Cardiac septum (tissue), 1 donor: ENCODE results near the gene CHMP1A. TPM values are rescaled to one million over a fixed set of nuclear protein-coding genes. Genes with fewer than 3 reads are reported as not detected.
A peak's percentile ranks its signal among the peaks of the same experiment; 100 is the strongest.
"Not testable (repeated sequence)": the region's sequence is repeated elsewhere in the genome, so short reads cannot be mapped to it uniquely, and the experiment has no call there.

Experiments
- DNase-seq: peaks from one replicate; pipeline ENCODE4 v3.0.0-alpha.2; 2020; ENCODE audit warnings: low spot score
- intact Hi-C: fragments of 100-400 bp; cut with DNase I; formaldehyde crosslinking; loops from one replicate; pipeline ENCODE4 v1.14.0; 2022
- long read RNA-seq: library from polyadenylated mRNA; unstranded; transcript quantifications from one replicate; pipeline ENCODE4 v2.0.0, GENCODE V29; 2021
- total RNA-seq: library from RNA; stranded (reverse); fragmentation: NEBNext Ultra II Directional; extraction: Animal tissue kit (Norgen Biotek cat#: 25700); gene quantifications from one replicate; pipeline ENCODE4 v1.2.1, GENCODE V29; 2021
- donor health status: DM: no; HTN: no; CAD: no.

Gene CHMP1A
- 46.0 TPM for total RNA-seq
- long read RNA-seq, transcript CHMP1A-202 (6 exons, 2,295 nt): major isoform, 8 of 137 reads
- long read RNA-seq, partial matches to known transcripts: 2 of 137 reads
- long read RNA-seq, other reads (novel, unspliced or antisense): 121 of 137 reads

DNA sequence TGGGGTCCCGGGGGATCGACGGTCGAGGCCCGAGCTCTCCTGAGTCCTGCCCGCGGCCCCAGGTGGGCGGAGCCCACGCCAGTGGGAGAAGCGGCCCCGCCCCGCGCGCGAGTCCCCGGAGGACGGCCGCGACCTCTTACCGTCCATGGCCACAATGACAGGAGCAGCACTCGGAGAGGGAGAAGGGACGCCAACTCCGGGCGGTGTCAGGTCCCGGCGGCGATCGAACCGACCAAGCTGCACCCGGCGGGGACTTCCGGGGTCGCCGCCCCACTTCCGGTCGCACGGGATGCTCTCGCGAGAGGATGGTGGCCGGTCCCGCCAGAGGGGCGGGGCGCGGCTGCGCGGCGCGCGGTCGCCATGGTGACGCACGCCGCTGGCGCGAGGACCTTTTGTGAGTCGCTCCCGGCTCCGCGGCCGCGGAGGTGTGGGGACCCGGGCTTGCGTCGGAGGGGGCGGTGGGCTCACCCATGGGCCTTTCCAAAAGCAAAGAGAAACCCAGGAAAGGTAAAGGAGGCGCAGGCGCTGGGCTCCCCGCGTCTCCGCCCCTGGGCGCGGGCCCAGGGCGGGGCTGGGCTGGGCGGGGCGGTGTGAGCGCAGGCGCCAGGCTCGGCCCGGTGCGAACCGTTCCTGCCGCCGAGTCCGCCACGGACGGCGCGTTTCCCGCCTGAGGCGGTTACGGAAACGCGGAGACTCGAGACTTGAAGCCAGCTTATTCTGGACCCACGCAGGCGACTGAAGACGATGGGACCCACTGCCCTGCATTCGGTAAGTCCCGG lies at the start of gene CHMP1A, which contains the start of gene SPATA33:
Gene CHMP1A (minus strand): TSS at position 267 of the 779 bp plus-strand sequence. CDS start 120 bp downstream, at position 147.
Gene SPATA33 (plus strand): TSS at position 395 of the 779 bp plus-strand sequence. CDS start 76 bp downstream, at position 471.
- DNase-seq: peak; percentile 92

DNA sequence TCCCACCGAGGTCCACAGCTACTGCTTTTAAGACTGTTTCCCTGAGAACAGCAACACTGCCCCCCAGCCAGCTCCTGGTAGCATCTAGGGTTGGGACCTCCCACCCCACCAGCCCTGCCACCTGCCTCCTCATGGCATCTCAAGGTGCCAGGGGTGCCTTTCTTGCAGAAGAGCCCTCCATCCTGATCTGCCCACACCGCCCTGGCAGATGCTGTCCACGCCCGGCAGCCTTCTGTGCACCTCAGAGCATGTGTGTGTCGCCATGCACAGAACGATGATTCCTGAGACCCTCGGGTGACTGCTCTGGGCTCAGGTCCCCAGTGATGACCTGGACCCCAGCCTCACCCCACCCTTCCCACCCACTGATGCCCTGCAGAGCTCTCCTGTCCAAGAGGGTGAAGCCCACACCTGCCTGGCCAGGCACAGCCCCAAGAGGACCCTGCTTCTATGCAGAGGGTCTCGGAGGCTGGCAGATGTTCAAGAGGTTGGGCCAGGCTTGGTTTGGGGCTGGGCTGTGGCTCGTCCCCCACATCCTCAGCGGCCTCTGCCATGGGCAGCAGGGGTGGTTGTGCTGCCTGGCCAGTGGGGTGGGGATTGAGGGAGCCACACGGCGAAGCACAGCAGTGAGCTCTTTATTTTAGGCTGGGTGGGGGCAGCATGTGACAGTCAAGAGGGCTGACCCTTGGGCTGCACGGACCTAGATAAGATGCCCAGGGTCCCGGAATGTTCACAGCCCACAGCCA lies 49.2 kb upstream of the CHMP1A start:
- intact Hi-C loops: loop anchor here (2.0 to 5.0 kb wide), 2 partner anchors 14 to 86 kb away; partner anchors contain the start of genes VPS9D1 and ZNF276
- no peak for DNase-seq

More for the DNA sequence above, at the start of gene CHMP1A, which contains the start of gene SPATA33:
- intact Hi-C loops: no loop called here

DNA sequence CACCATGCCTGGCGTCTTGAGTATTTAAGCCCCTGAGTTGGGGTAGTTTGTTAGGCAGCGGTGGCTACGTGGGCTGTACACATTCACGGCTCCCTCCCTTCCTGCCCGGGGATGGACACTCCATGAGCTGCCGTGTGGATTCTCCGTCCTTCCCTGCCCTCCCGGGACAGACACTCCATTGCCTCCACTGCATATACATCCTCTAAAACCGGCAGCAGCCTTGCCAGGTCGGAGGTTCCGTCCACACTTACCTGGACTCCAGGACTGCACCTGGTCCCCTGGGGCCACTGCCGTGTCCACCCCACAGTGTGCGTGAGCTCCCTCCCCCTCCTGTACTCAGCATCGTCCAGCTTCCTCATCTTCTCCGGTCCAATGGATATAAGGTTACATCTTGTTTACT lies 47.5 kb upstream of the CHMP1A start:
- no peak for DNase-seq
- intact Hi-C loops: loop anchor here (5.0 kb wide), 1 partner anchor 87 kb away; no protein-coding TSS in a partner anchor

DNA sequence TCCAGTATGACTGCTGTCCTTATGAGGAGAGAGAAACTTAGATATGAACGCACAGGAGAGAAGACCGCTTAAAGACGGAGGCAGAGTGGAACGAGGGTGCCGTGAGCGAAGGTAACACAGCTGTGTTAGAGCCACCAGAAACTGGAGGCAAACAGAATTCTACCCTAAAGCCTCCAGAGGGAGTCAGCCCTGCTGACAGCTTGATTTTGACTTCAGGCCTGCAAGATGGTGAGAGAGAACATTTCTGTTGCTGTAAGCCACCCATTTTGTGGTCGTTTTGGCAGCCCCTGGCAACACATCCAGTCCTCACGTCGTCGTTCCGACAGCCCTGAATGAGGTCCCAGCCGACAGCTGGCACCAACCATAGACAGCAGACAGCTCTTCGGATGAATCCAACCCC lies 46.8 kb upstream of the CHMP1A start:
- intact Hi-C loops: no loop called here
- DNase-seq: no peak

DNA sequence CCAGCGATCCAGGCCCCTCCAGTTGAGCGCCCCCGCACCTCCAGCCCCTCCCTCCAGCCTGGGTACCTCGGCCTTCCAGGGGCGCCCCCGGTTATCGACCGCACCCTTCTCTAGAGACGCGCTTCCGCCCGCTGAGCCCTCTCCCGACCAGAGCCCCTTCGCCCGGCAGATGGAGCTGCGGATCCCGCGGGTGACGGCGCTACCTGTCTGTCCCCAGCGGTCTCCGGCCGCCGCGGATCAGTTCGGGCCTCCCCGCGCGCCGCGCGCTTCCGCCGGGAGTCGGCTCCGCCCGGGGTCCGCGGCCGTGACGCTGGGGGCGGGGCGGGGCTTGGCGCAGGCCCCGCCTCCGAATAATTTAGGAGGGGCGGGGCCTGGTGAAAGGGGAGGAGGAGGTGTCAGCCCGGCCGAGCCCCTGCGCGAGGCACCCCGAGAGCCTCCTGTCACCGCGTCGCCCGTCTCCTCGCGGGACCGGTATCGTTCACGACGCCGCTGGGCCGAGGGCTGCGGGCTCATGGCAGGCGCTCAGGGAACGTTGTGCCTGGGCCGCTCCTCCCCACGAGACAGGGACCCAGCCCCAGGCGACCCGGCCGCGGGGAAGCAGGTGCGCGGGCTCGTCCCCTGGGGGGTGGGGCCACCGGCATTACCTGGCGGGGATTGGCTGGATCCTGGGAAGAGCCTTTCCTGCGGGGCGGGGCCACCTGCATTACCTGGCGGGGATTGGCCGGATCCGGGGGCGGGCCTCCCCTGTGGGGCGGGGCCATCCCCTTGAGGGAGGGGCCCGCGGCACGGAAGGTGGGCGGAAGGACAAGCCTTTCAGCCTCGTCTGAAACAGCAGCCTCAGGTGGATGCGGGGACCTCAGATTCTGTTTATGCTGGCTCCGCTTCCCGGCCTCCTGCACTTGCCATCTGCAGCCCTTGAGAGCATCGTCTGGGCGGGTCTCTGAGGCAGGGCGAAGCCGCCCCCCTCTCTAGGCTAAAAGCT lies 44.2 kb upstream of the CHMP1A start, which contains the start of gene SPATA2L:
Gene SPATA2L (minus strand): TSS at position 281 of the 982 bp plus-strand sequence. CDS start 473 bp downstream, outside the sequence.
- DNase-seq: peak; percentile 97
- intact Hi-C loops: loop anchor here (2.0 kb wide), 1 partner anchor 159 kb away; no protein-coding TSS in a partner anchor

DNA sequence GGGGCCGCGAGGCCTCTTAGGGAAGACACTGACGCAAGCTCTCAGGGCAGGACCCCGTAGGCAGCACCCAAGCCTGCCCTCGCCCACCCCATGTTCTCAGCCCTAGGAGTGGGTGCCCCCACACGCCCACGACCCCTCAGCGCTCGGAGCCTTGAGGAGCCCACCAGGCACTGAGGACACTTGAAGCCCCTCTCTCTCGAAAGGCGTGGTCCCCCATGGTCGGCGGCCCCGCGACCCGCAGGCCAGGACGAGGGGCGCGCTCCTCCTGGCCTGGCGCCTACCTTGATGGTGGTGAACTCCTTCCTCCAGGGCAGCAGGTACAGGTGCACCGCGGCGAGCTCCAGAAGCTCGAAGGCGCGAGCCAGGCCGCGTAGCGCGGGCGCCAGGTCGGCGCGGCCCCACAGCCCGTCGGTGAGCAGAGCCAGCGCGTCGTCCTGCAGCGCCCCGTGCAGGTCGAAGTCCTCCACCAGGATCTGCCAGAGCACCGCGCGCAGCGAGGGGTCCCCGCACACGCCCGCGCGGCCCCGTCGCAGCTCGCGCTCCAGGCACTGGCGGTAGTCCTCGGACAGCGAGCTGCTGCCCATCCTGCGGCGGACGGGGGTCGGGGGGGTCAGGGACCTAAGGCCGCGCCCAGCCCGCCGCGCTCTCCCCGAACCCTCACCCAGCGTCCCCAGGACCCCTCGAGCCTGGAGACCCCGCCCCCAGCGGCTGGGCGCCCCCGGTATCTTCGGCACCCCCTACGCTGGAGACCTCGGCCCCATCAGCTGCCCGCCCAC lies 43.3 kb upstream of the CHMP1A start:
- intact Hi-C loops: loop anchor here (2.0 kb wide), 1 partner anchor 160 kb away; no protein-coding TSS in a partner anchor
- DNase-seq: peak; percentile 76

DNA sequence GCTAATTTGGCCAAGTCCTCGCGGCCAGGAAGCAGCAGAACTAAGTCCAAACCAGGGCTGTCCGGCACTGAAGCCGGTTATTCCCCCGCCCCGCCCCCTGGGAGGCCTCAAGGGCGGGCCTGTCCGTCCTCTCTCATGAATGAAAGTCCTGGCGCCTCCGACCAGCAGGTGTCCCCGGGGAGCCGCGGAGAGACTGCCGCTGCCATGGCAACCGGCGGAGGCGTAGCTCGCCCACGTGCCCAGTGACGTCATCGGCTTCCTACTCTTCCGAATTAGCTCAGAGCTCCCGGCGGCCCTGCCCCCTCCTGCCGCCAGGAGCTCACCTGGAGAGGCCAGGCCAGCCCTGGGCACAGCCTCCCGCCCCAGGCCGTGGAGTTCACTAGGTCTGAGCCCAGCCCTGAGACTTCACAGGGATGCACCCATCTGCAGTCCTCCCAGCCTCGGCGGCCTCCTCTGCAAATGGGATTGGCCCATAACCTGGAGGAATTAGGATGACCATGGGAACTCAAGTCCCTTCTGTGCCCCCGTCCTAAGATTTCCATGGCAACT lies 42.7 kb upstream of the CHMP1A start:
- peak; percentile 100 for DNase-seq
- intact Hi-C loops: loop anchor here (2.0 kb wide), 1 partner anchor 161 kb away; no protein-coding TSS in a partner anchor

DNA sequence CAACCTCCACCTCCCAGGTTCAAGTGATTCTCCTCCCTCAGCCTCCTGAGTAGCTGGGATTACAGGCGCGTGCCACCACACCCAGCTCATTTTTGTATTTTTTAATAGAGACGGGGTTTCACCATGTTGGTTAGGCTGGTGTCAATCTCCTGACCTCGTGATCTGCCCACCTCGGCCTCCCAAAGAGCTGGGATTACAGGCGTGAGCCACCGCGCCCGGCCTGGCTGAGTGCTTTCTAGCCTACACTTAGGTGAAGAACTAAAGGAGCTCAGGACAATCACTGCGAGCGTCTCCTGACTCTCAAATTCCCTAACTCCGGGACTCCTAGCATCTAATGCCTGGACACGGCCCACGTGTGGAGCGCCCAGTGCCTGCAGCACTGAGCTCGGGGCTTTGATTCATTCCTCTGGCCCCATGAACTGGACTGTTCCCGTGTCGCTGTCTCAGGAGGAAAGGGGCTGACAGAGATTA lies 42.2 kb upstream of the CHMP1A start:
- intact Hi-C loops: loop anchor here (2.0 kb wide), 1 partner anchor 161 kb away; no protein-coding TSS in a partner anchor
- DNase-seq: not testable (repeated sequence)

DNA sequence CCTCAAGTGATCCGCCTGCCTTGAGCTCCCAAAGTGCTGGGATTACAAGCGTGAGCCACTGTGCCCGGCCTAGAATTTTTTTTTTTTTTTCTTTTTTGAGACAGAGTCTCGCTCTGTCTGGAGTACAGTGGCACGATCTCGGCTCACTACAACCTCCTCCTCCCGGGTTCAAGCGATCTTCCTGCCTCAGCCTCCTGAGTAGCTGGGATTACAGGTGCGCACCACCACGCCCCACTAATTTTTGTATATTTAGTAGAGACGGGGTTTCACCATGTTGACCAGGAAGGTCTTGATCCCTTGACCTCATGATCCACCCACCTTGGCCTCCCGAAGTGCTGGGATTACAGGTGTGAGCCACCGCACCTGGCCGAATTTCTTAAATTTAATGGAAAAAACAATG lies 41.2 kb upstream of the CHMP1A start:
- intact Hi-C loops: not testable (repeated sequence)
- DNase-seq: peak; percentile 20

DNA sequence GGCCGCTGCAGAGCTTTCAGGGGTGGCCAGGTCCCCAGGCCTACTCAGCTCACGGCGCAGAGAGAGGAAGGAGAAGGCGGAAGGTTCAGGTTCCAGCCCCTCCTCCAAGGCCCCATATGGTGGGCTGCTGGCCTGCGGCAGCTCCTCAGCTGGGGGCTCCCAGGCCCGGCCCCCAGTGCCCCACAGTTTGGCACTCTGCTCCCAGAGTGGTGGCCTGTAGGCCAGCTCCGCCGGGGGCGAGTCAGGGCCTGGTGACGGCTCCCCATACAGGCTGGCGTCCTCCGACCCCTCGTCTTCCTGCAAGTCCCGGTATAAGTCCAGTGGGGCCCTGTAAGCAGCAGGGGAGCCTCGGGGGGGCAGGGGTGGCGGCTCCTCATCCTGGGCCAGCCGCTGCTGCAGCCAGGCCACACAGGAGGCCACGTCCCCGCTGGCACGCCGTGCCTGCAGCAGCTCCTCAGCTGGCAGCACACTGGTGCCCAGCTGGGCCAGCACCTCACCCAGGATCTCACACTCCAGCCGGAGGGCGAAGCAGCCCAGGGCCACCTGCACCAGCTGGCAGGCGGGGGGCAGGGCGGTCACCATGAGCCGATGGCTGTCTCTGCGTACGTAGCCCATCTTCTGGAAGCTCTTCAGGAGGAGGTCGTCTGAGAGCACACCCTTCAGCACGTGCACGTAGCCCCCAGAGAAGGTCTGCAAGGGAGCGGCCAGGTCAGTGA lies 40.3 kb upstream of the CHMP1A start:
- peak; percentile 57 for DNase-seq
- intact Hi-C loops: no loop called here

DNA sequence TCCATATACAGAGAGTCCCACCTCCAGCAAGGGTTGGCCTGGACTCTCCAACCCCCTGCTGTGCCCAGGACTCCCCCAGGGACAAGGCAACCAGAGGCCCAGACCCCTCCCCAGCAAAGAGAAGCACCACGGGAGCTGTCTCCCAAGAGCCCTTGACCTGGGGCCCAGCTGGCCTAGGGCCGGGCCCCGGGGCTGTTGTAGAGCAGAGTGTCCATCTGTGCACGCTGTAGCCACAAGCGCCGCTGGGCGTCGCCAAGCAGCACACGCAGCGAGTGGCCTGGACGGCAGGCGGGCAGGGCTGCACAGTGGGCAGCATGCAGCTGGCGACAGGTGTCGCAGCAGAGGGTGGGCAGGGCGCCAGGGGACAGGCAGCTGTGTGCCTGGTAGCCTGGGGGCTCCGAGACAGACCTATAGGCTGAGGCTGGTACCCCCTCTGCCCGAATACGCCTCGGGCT lies 39.7 kb upstream of the CHMP1A start:
- peak; percentile 73 for DNase-seq

DNA sequence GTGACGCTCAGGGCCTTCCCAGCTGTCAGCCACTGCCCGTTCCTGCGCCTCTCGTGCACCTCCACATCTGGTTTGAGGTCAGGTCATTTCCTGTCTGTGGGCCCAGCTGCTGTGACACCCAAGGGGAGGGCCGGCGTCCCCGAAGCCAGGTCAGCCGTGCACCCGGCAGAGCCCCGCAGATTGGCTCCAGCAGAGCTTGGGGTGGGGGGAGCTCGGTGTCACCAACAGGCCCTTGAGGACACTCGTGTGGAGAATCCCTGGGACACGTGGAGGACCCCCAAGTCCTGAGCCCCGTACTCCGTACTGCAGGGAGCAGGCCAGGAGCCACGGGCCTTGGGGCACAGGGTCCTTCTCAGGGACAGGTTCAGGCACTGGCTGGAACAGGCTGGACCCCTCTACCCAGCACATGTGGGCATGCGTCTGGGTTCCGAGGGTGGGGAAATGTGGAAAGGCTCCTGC lies 39.2 kb upstream of the CHMP1A start:
- DNase-seq: peak; percentile 63
- intact Hi-C loops: no loop called here

More for the DNA sequence above, 39.7 kb upstream of the CHMP1A start:
- intact Hi-C loops: no loop called here

DNA sequence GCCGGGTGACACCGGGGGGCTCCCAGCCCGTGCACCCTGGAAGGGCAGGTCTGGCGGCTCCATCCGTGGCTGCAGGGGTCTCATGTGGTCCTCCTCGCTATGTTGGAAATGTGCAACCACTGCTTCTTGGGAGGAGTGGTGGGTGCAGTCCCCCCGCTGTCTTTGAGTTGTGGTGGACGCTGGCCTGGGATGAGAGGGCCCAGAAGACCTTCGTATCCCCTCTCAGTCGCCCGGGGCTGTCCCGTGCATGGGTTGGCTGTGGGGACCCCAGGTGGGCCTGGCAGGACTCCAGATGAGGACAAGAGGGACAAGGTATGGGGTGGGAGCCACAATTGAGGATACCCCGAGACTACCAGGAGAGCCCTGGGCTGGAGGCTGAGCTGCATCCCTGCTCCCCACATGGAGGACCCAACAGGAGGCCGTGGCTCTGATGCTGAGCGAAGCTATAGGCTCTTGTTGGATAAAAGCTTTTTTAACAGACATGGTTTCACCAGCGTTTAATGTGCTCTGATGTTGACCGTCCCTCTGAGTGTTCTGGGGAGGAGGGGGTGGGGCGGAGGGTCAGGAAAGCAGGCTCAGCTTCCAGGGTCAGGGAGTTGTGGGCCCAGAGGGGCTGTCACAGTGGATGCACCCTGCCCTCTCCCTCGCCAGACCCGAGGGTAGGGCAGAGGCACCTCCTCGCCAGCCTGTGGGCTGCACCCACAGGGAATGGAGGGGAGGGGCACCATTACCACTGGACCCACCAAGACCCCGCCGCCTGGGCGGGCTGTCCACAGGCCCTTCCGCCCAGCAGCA lies 38.6 kb upstream of the CHMP1A start:
- intact Hi-C loops: no loop called here

DNA sequence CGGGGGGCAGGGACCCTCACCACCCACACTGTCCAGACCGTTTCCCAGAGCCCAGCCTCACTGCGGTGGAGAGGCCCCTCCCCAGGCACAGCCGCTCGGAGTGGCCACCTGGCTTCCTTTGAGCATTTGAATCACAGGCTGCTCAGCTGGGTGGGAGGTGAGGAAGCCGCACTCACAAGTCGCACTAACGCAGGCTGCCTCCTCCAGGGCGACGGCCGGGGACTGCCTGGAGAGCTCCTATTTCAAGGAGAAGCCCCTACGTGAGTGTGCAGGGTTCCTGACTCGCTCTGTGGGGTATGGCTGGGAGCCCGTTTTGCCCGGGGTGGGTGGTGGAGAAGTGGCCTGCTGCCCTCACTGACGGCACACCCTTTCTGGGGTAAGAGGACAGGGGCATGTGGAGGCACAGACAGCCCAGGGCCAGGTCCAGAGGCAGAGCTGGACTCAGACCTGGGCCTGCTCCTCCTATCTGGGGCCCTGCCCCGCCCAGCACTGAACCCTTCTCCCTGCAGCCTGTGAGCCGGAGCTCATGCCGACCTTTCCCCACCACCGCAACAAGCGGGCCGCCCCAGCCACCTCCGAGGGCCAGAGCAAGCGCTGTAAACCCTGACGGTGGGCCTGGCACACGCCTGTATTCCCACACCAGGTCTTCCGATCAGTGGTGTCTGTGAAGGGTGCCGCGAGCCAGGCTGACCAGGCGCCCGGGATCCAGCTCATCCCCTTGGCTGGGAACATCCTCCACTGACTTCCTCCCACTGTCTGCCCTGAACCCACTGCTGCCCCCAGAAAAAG lies 37.8 kb upstream of the CHMP1A start:
- intact Hi-C loops: no loop called here
- peak; percentile 71 for DNase-seq

More for the DNA sequence above, 38.6 kb upstream of the CHMP1A start:
- peak; percentile 74 for DNase-seq

DNA sequence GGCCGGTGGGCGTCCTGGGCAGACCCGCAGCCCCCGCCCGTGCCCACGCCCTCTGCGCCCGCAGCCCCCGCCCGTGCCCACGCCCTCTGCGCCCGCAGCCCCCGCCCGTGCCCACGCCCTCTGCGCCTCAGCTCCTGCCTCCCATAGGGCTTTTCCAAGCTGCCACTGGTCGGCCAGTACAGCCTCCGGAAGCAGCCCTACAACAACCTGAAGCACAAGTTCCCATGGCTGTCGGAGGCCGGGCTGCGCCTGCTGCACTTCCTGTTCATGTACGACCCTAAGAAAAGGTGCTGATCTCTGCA lies 37.2 kb upstream of the CHMP1A start:
- intact Hi-C loops, DNase-seq: not testable (repeated sequence)
